Esophagus squamous epithelium (tissue), 4 donors: ENCODE results near the gene PKHD1.

ENCODE experiments used
- CTCF ChIP-seq, 6 experiments: fragments of 450-650 bp in 4 of 6; fragments of 200-600 bp in 2 of 6; sonication (generic) in 2 of 6; IDR thresholded peaks; one replicate each; pipeline ENCODE4 v1.5.1; 2016 to 2019; ENCODE audit warnings: antibody characterized with exemption in 6 of 6, mild to moderate bottlenecking in 4 of 6, moderate library complexity in 4 of 6
- POLR2A ChIP-seq, 4 donors: fragments of 450-650 bp; IDR thresholded peaks; one replicate each; pipeline ENCODE4 v1.6.1; 2017; ENCODE audit warnings: antibody characterized with exemption in 4 of 4, mild to moderate bottlenecking in 4 of 4, moderate library complexity in 3 of 4

- TF ChIP-seq CTCF (IDR thresholded peaks at IDR 0.05) (no peak), POLR2A (IDR thresholded peaks at IDR 0.05) (no peak)
These were observed 201.5 kb downstream of the PKHD1 start for GRCh38 chr6:51885957-51886356.
